B cell (primary cell): ENCODE results near the gene CRHR1.

Experiments
- EZH2 ChIP-seq: IDR thresholded peaks from 2 replicates; pipeline ENCODE4 v1.6.1; 2012; ENCODE audit warnings: borderline replicate concordance, low read depth, mild to moderate bottlenecking, moderate library complexity, low read length; ENCODE audit not compliant: insufficient read depth, poor library complexity, severe bottlenecking
- TF ChIP-seq, protein P1 (sequence below): fragments of 200-600 bp; IDR thresholded peaks from one replicate; pipeline ENCODE4 v1.8.0; 2022; ENCODE audit warnings: antibody characterized with exemption, mild to moderate bottlenecking

DNA sequence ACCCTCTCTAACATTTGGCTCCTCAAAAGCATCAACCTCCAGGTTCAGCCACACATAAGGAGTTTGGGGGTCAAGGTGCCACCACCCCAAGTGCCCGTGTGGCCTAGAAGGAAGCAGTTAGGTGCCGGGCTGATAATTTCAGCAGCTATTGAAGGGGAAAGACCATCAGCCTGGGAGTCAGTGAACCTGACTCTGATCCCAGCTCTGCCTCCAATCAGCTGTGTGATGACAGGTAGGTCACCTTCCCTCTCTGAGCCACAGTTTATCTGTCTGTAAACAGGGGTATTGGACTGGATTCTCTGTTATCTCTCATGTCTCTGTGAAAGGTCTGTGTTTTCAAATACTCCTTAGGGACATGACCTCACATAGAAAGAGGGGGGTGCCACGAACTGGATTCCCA, 3.9 kb downstream of the CRHR1 start:
- TF ChIP-seq, protein P1, sequence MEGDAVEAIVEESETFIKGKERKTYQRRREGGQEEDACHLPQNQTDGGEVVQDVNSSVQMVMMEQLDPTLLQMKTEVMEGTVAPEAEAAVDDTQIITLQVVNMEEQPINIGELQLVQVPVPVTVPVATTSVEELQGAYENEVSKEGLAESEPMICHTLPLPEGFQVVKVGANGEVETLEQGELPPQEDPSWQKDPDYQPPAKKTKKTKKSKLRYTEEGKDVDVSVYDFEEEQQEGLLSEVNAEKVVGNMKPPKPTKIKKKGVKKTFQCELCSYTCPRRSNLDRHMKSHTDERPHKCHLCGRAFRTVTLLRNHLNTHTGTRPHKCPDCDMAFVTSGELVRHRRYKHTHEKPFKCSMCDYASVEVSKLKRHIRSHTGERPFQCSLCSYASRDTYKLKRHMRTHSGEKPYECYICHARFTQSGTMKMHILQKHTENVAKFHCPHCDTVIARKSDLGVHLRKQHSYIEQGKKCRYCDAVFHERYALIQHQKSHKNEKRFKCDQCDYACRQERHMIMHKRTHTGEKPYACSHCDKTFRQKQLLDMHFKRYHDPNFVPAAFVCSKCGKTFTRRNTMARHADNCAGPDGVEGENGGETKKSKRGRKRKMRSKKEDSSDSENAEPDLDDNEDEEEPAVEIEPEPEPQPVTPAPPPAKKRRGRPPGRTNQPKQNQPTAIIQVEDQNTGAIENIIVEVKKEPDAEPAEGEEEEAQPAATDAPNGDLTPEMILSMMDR = no peak
- TF ChIP-seq EZH2 = no peak
